ENCODE results near the gene ARPC1A.
"Not testable (repeated sequence)": the region's sequence is repeated elsewhere in the genome, so short reads cannot be mapped to it uniquely, and the experiment has no call there.

The ARPC1A gene

DNA sequence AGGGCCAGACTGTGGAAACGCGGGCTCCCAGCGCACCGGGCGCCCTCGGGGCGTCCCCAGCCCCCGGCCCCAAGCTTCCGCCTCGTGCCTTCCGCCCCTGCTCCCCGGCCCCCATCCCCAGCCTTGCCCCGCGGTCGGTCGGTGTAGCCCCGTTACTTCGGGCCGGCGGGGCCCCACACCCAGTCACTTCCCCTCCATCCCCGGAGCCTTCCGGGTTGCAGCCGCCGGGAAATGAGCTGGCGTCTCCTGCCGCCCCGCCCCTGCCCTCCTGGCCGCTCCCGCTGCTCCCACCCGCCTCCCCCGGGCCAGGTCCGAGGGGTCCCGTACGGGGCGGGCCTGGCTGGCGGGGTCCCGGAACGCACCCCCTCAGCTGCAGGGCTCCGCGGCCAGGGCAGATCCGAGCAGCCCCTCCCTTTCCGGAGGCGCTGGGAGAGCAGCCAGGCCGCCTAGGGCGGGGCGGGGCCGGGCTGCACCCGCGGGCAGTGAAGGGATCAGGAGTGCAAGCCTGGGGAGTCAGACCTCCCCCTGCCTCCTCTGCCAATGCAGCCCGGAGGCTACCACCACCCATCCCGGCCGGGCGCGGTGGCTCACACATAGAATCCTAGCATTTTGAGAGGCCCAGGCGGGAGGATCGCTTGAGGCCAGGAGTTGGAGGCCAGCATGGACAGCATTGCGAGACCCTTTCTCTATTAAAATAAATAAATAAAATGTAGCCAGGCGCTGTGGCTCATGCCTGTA is 49.5 kb downstream of the ARPC1A start:
- peak; percentile 71 for DNase-seq (ENCODE audit: low read depth)
- TF ChIP-seq, protein P1, sequence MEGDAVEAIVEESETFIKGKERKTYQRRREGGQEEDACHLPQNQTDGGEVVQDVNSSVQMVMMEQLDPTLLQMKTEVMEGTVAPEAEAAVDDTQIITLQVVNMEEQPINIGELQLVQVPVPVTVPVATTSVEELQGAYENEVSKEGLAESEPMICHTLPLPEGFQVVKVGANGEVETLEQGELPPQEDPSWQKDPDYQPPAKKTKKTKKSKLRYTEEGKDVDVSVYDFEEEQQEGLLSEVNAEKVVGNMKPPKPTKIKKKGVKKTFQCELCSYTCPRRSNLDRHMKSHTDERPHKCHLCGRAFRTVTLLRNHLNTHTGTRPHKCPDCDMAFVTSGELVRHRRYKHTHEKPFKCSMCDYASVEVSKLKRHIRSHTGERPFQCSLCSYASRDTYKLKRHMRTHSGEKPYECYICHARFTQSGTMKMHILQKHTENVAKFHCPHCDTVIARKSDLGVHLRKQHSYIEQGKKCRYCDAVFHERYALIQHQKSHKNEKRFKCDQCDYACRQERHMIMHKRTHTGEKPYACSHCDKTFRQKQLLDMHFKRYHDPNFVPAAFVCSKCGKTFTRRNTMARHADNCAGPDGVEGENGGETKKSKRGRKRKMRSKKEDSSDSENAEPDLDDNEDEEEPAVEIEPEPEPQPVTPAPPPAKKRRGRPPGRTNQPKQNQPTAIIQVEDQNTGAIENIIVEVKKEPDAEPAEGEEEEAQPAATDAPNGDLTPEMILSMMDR (IDR thresholded peaks at IDR 0.05; ENCODE audit: insufficient read depth, low read depth, low read length, missing control alignments) = no peak
- H3K4me3 ChIP-seq (ENCODE audit: low read length) = peak overlapping the region; percentile 42

DNA sequence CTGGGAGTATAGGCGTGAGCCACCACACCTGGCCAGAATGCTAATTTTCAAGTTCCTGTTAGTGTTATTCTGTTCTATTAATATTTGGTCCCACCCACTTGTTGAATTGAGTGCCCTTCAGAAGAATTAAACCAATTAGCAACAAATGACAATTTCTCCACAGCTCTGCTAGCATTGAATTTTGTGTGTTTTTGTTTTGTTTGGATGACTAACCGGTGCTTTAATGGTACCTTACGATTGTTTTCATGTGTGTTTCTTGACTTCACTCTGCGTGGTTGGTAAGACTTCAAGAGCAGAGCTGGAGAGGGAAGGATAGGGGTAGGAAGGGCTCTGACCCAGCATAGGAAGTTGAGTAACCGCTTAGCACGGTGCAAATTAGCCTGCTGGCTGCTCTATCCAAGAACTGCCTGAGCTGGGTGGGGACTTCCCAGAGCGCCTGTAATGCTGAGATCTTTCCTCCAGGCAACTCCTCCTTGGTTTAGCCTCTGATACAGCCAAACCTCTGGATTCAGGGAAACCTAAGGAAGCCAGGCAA is 53.4 kb downstream of the ARPC1A start:
- no peak overlapping the region for H3K4me3 ChIP-seq (ENCODE audit: low read length)
- TF ChIP-seq, protein P1 (IDR thresholded peaks at IDR 0.05; ENCODE audit: insufficient read depth, low read depth, low read length, missing control alignments) = no peak
- DNase-seq (ENCODE audit: low read depth) = peak; percentile 93

DNA sequence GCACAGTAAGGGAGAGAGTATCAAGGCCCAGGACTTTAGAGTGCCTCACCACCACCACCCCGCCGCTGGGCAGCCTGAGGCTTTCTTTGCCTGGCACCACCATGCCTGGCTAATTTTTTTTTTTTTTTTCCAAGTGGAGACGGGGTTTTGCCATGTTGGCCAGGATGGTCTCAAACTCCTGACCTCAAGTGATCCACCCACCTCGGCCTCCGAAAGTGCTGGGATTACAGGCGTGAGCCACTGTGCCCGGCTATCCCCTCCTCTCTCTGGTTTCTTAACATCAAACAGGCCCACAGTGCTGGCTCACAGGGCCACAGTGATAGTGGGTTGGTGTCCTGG is 54.0 kb downstream of the ARPC1A start:
- DNase-seq (ENCODE audit: low read depth) = not testable (repeated sequence)

DNA sequence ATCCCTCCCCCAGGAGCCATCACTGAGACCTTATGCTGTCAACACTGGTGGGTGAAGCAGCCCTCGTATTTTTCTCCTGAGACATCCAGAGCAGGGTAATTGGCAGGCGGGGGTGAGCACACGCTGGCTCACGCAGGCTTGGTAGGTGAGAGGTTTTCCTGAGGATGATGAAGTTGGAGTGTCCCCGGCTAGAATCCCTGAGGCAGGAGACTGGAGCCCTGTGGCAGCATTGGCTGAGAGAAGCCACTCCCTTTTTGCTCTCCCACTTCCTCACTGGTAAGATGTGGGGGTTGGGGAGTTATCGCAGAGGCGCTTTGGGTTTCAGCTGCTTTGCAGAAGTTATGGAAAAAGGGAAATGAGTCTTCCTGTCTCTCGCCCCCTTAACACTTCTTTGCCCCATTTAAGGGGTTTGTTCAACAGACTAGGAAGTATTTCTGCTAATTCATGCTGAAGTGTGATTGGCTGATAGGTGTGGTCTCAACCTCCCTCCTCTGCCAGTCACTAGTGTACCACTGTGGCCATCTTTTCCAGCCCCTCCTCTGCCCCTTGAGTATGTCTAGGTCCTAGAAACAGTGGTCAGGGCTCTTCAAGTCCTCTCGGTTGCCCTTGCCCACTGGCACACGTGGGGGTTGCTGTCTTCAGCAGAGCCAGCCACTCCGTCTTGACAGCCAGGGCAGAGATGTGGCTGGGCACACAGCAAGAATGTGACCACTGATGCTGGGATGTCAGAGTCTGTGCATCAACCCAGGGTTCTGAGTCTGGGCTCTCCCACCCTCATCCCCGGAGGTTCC is 54.5 kb downstream of the ARPC1A start:
- H3K4me3 ChIP-seq (ENCODE audit: low read length) = no peak overlapping the region
- peak; percentile 50 for DNase-seq (ENCODE audit: low read depth)
- TF ChIP-seq, protein P1 (IDR thresholded peaks at IDR 0.05; ENCODE audit: insufficient read depth, low read depth, low read length, missing control alignments) = no peak

More for the DNA sequence above, 54.0 kb downstream of the ARPC1A start:
- H3K4me3 ChIP-seq (ENCODE audit: low read length) = not testable (repeated sequence)

DNA sequence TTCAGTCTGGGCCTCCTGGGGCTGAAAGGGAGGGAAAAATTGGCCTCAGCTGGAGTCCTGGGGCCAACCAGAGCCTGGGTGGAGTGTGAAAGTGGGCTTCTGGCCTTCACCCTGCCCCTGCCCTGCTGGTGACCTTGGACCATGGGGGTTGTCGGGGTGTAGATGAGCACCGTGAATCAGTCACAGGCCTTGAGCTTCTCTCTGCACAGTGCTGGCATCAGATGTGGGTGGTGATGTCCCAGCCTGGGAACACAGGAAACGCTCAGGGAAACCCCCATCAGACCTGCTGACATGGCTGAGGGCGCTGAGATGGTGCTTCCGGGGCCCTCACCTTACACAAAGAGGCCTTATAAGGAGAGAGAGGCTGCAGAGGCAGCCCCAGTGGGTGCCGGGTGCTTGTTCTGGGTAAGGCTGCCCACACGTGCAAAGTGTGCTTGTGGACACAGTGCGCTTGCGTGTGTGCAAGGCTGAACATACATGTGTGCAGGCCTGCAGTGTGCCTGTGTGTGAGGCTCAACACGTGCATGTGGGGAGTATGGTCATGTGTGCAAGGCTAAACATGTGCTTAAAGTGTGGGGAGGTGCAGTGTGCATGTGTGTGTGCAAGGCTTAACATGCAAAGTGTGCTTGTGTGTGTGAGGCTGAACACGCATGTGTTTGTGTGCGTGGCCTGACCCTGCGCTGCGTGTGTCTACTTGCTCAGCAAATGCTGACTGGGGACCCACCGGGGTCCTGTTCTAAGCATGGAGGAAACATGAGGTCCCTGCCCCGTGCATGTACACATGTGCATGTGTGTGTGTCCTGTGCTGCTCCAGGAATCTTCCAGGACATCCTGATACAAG is 55.3 kb downstream of the ARPC1A start:
- no peak for DNase-seq (ENCODE audit: low read depth)
- H3K4me3 ChIP-seq (ENCODE audit: low read length) = no peak overlapping the region
- TF ChIP-seq, protein P1 (IDR thresholded peaks at IDR 0.05; ENCODE audit: insufficient read depth, low read depth, low read length, missing control alignments) = no peak

DNA sequence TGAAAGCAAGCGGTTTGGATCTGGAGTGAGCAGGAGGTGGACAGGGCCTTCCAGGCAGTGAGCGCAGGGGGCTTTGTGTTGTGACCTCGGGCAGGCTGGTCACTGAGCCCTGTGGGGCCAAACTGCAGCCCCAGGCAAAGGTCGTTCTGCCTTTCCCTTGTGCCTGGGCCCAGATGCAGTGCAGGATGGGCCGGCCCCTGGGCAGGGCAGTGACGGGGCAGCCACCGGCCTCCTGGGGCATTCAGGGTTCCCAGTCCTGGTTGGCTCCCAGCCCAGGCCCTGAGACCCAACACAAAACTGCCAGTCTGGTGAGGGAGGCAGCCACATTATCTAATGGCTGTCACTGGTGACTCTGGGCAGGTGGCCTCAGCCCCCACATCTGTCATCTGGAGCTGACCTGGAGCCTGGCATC is 56.0 kb downstream of the ARPC1A start:
- DNase-seq (ENCODE audit: low read depth) = no peak
- no peak overlapping the region for H3K4me3 ChIP-seq (ENCODE audit: low read length)
- TF ChIP-seq, protein P1 (IDR thresholded peaks at IDR 0.05; ENCODE audit: insufficient read depth, low read depth, low read length, missing control alignments) = no peak

DNA sequence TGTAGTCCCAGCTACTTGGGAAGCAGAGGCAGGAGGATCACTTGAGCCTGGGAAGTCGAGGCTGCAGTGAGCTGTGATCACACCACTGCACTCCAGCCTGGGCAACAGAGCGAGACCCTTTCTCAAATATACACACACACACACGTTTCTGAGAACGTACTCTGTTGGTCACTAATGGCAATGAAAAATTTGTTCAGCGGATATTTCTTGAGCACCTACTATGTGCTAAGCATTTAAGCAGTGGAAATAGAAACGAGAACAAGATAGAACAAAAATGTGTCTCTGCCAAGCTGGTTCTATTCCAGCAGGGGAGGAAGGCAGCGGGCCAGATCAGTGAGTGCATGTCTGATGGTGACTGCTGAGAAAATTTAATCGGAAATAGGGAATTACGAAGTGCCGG is 57.5 kb downstream of the ARPC1A start:
- no peak for DNase-seq (ENCODE audit: low read depth)
- TF ChIP-seq, protein P1 (IDR thresholded peaks at IDR 0.05; ENCODE audit: insufficient read depth, low read depth, low read length, missing control alignments) = no peak
- no peak overlapping the region for H3K4me3 ChIP-seq (ENCODE audit: low read length)
